C4-2B (cell line): ENCODE data around the gene IFT52.

Experiments used
- H3K27ac ChIP-seq: fragments of 450-650 bp; 2 replicates; pipeline ENCODE4 v1.5.1; 2017
- ZFX ChIP-seq: fragments of 450-650 bp; IDR thresholded peaks from 2 replicates; pipeline ENCODE4 v1.6.1; 2017
- TF ChIP-seq, protein P1 (sequence below): fragments of 450-650 bp; conservative IDR thresholded peaks from 2 replicates; pipeline ENCODE4 v1.5.1; 2017; ENCODE audit warnings: mild to moderate bottlenecking

Gene IFT52

DNA sequence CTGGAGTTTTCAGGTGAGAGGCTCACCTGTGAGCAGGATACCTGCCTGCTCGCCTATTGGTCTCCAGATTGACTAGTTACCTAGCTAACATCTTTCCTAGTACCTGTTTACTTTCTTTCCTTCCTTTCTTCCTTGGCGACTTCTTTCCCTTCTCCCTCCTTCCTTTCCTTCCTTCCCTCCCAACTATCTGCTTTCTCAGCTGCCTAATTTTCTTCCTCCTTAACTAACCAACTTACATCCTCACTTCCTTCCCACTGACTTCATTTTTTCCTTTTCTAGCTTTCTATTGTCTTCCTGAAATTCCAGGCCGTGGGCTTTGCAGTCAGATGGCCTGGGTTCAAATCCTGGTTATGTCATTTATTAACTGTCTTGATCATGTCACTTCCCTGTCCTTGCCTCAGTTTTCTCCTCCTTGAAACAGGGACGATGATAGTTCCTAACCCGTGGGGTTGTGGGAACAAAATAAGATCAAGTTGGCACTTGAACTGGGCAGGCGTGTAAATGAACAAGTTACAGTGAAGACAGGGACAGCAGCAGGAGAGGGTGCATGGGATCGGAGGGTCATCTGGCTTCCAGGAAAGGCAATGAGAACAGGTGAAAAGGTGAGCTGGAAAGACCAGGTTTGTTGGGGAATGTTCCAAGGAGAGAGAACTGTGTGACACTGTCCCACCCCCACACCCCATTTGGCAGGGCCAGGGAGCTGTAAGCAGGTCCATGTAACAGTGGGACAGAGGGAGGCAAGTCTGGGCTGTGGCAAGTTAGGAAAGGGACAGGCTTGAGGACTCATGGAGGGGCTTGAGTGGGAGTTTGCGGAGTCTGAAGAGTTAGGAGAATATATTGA is 31.4 kb upstream of the IFT52 start:
- H3K27ac ChIP-seq, result no peak overlapping the region
- TF ChIP-seq, protein P1, sequence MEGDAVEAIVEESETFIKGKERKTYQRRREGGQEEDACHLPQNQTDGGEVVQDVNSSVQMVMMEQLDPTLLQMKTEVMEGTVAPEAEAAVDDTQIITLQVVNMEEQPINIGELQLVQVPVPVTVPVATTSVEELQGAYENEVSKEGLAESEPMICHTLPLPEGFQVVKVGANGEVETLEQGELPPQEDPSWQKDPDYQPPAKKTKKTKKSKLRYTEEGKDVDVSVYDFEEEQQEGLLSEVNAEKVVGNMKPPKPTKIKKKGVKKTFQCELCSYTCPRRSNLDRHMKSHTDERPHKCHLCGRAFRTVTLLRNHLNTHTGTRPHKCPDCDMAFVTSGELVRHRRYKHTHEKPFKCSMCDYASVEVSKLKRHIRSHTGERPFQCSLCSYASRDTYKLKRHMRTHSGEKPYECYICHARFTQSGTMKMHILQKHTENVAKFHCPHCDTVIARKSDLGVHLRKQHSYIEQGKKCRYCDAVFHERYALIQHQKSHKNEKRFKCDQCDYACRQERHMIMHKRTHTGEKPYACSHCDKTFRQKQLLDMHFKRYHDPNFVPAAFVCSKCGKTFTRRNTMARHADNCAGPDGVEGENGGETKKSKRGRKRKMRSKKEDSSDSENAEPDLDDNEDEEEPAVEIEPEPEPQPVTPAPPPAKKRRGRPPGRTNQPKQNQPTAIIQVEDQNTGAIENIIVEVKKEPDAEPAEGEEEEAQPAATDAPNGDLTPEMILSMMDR, result no peak
- no peak for TF ChIP-seq ZFX

DNA sequence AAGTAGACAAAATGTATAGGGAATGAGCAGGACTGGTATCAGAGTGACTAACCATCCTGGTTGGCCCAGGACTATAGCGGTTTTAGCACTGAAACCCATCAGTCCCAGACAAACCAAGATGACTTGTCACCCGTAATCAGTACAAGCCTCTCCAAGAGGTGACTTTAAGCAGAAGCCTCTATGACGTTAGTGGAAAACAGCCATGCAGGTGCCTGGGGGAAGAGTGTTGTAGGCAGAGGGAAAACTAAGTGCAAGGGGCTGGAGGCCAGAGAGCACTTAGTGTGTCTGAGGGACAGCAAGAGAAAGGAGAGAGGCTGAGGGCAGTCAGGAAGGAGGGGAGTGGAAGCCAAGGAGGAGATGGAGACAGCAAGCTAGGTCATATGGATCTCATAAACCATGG is 29.8 kb upstream of the IFT52 start:
- TF ChIP-seq, protein P1, result no peak
- no peak for TF ChIP-seq ZFX
- H3K27ac ChIP-seq, result no peak overlapping the region

DNA sequence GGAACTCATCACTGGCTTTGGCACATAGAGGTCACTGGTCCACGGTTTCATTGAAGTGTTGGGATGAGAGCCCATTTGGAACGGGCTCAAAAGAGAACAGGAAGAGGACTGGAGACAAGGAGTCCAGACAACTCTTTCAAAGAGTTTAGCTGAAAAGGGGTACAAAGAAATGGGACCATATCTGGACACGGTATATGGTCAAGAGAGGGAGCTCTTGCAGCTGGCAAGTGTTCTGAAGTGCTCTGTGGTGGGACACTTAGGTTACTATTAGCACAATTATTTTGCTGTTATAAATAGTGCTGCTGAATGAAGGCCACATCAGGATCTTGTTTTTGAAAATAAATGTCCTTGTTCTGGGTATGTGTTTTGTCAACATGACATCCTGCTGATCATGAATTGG is 27.3 kb upstream of the IFT52 start:
- H3K27ac ChIP-seq, result no peak overlapping the region
- TF ChIP-seq ZFX, result no peak
- TF ChIP-seq, protein P1, result no peak

DNA sequence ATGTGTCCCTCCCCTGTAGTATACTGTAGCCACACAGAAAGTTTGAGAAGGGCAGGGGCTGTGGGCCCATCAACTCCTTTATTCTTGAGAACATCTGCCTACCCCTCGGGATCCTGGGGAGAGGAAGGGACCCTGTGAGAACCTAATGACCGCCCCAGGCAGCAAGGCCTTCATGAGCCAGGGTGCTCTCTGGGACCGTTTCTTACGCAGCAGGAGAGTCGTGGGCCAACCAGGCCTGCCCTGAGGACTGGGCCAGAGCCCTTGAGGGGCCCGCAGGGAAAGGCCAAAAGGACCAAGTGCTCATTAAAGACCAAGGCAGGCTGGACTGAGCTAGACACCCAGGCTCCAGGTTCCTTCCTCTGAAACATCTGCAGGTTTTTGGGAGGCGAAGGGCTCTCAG is 26.7 kb upstream of the IFT52 start:
- TF ChIP-seq, protein P1, result no peak
- TF ChIP-seq ZFX, result no peak
- H3K27ac ChIP-seq, result no peak overlapping the region

DNA sequence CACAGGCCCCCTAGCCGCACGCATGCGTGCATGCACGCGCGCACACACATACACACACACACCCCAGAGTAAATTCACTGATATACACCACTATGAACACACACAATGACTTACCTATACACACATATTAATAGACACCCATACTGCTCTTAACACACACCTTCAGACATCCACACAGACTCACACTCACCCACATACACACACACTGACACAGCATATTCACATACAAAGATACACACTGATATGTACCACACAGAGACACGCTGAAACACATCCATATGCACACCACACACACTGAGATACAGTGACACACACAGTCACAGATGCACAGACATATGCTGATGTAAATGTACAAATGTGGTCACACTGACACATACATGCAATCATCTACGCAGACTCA is 26.3 kb upstream of the IFT52 start:
- no peak overlapping the region for H3K27ac ChIP-seq
- no peak for TF ChIP-seq ZFX
- TF ChIP-seq, protein P1, result no peak

DNA sequence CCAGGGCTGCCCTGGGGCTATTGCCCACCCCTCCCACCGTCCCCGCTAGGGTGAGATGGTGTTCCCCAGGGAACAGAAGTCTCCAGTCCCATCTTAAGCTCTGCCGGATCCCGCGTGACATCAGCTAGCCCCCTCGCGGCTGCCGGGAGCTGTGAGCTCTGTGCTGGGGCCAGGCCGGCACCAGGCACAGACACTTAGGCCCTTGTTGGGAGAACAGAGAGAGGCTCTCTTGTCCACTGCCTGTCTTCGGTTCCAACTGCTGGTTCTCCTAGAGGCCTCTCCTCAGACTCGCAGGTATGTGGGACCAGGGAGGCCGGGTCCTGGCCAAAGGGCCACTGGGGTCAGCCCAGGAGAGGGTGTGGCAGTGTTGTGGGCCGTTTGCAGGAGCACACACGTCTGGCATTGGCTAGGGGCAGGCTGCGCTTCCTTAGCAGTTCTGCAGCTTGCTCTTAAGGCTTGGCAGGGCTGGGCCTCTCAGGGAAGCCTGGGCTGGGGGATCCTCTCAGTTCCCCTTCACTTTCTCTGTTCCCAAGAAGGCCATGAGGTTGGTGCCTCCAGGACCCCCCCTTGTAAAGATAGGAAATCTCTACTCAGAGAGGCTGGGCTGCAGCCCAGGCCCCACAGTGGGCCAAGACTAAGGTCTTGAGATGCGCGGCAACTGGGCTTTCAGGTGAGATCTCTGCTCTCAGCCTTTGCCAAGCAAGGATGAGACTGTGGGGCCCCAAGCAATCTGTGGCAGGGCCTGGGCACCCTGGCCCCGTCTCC is 25.6 kb upstream of the IFT52 start:
- no peak overlapping the region for H3K27ac ChIP-seq
- TF ChIP-seq ZFX, result no peak
- TF ChIP-seq, protein P1, result no peak

DNA sequence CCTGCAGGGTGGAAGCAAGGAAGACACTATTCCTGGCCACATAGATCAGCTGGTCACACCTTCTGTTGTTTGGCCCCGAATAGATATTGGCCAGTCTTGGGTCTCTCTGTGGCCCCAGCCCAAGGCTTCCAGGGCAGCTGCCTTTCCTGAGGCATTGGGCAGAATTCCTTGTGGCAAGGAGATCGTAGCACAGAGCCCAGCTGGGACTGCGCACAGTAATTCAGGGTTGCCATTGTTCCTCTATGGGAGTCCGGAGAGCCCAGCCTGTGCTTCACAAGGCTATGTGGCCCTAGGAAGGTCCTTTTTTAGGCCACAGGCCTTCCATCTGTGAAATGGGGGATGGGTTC is 25.0 kb upstream of the IFT52 start:
- TF ChIP-seq ZFX, result no peak
- TF ChIP-seq, protein P1, result no peak
- no peak overlapping the region for H3K27ac ChIP-seq
